HG03565 (cell line): Measurements from ENCODE around the gene C2.
"Not testable (repeated sequence)": the region's sequence is repeated elsewhere in the genome, so short reads cannot be mapped to it uniquely, and the experiment has no call there.

Experiments
- ATAC-seq: cut with Tn5 transposase; IDR thresholded peaks from one replicate; pipeline ENCODE4 v1.9.1; 2021; ENCODE audit warnings: mild to moderate bottlenecking, moderate library complexity; ENCODE audit not compliant: unreplicated experiment

Gene C2

GRCh38 chr6:31898383-31899011 is 29.0 kb upstream of the C2 start:
- ATAC-seq: no peak

GRCh38 chr6:31899215-31899614 is 28.3 kb upstream of the C2 start:
- ATAC-seq: no peak

GRCh38 chr6:31899882-31900722 is 27.4 kb upstream of the C2 start:
- ATAC-seq: no peak

GRCh38 chr6:31900917-31901414 is 26.6 kb upstream of the C2 start:
- ATAC-seq: no peak

- no peak for ATAC-seq
Measured at GRCh38 chr6:31901415-31901952, 26.0 kb upstream of the C2 start.

GRCh38 chr6:31901953-31902643 is 25.4 kb upstream of the C2 start, which contains the start of gene ZBTB12:
ZBTB12 (minus strand) TSS chr6:31902086; CDS start chr6:31901305, 781 bp downstream.
- peak; percentile 35 for ATAC-seq

- ATAC-seq: no peak
Measured at GRCh38 chr6:31903957-31904356, 23.6 kb upstream of the C2 start.

GRCh38 chr6:31905041-31905440 is 22.5 kb upstream of the C2 start:
- no peak for ATAC-seq

GRCh38 chr6:31906122-31906521 is 21.4 kb upstream of the C2 start:
- ATAC-seq: no peak

- not testable (repeated sequence) for ATAC-seq
Measured at GRCh38 chr6:31906727-31907126, 20.8 kb upstream of the C2 start.

GRCh38 chr6:31907158-31907813 is 20.2 kb upstream of the C2 start:
- ATAC-seq: no peak

- ATAC-seq: not testable (repeated sequence)
Measured at GRCh38 chr6:31908255-31908654, 19.3 kb upstream of the C2 start.

- ATAC-seq: peak; percentile 80
Measured at GRCh38 chr6:31908791-31909190, 18.7 kb upstream of the C2 start.

GRCh38 chr6:31909298-31909697 is 18.2 kb upstream of the C2 start:
- ATAC-seq: not testable (repeated sequence)

GRCh38 chr6:31911826-31912585 is 15.5 kb upstream of the C2 start:
- ATAC-seq: no peak

- ATAC-seq: no peak
Measured at GRCh38 chr6:31915351-31915750, 12.2 kb upstream of the C2 start.

GRCh38 chr6:31915756-31916155 is 11.8 kb upstream of the C2 start:
- ATAC-seq: no peak

GRCh38 chr6:31918069-31918720 is 9.3 kb upstream of the C2 start:
- ATAC-seq: no peak

- no peak for ATAC-seq
Measured at GRCh38 chr6:31919624-31920303, 7.8 kb upstream of the C2 start.
